HG02938 (cell line): Measurements from ENCODE around the gene ATRNL1.
"Not testable (repeated sequence)": the region's sequence is repeated elsewhere in the genome, so short reads cannot be mapped to it uniquely, and the experiment has no call there.

Source experiments
- ATAC-seq: cut with Tn5 transposase; IDR thresholded peaks from one replicate; pipeline ENCODE4 v1.9.1; 2021; ENCODE audit warnings: mild to moderate bottlenecking, moderate library complexity; ENCODE audit not compliant: unreplicated experiment

The ATRNL1 gene

GRCh38 chr10:115173915-115174443, 80.8 kb downstream of the ATRNL1 start:
- ATAC-seq, result no peak

DNA sequence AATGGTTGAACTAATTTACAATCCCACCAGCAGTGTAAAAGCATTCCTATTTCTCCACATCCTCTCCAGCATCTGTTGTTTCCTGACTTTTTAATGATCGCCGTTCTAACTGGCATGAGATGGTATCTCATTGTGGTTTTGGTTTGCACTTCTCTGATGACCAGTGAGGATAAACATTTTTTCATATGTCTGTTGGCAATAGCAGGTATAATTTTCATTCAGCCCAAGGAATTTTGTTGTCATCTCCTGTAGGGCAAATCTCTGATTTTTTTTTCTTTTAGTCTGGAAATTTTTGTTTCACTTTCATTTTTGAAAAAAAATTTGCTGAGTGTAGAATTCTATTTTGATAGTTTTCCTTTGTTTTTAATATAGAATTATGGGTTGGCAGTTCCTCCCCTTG, 114.1 kb downstream of the ATRNL1 start:
- ATAC-seq, result not testable (repeated sequence)

- ATAC-seq, result peak; percentile 70
Measured at GRCh38 chr10:115209133-115209532, 116.0 kb downstream of the ATRNL1 start.

DNA sequence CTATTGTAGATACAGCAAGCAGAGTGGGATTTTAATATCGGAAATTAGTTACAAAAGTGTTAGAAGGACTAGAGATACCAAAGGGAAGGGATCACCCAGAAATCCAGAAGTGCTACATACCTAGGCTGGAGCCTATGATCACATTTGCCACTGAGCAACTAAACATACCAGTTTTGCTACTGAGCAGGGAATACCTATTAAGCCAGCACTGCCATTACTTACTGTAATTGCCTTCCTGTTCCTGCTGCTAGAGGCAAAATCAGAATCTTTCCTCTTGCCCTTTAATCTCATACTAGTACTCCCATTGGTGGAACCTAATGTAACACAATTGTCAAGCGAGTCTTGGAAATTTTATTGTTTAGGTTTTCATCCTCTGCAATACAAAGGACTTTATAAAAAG, 121.7 kb downstream of the ATRNL1 start:
- ATAC-seq, result no peak

GRCh38 chr10:115219203-115219602, 126.0 kb downstream of the ATRNL1 start:
- ATAC-seq, result no peak

DNA sequence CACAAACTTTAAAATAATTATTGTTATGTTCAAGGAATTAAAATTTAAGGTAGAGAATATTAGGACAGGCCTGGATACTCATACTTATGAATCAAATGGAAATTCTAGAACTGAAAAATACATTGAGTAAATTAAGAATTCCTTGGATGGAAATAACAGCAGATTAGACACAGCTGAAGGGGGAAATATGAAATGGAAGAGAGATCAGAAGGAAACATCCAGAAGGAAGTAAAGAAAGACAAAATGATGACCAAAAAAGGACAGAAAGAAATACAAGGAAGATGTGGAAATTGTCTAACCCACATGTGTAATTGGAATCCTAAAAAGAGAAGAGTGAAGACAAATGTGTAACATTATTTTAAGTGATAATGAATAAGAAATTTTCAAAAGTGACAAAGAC, 128.9 kb downstream of the ATRNL1 start:
- no peak for ATAC-seq

DNA sequence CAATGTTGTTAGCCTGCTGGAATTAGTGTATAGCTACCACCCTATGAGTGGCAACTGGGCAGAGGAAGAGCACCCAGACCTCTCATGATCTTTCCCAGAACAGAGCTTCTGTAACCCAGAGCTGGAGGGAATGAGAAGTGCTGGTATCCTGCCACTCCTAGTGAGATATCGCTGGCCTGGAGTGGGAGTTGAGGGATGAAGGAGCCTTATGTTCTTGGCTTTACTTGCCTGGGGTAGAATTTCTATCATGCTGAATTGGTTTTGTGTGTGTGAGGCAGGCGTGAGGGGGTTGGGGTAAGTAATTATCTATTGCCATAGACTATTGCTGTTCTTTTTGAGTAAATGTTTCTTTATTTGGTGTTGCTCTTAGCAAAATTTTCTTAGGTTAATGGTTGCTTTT, 146.6 kb downstream of the ATRNL1 start:
- no peak for ATAC-seq

- ATAC-seq, result no peak
Measured at GRCh38 chr10:115250784-115251183, 157.6 kb downstream of the ATRNL1 start.

GRCh38 chr10:115253765-115254164, 160.6 kb downstream of the ATRNL1 start:
- ATAC-seq, result not testable (repeated sequence)

DNA sequence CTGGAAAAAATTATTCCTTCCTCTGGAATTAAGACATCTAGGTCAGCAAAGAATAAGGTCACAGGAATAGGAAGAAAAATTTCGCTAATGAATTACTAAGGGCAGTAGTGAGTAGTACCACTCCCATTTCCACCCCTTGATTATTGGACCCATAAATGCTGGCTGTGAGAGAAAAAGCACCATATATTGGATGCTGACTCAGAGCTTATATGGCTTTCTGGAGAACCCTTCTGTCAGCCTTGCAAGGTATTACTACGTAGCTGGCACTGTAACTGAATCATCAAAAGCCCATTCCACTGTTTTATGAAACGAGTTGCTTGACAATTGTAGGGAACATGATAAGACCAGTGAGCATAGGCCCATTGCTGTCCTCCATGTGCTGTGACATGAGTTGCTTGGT, 179.3 kb downstream of the ATRNL1 start:
- ATAC-seq, result no peak

DNA sequence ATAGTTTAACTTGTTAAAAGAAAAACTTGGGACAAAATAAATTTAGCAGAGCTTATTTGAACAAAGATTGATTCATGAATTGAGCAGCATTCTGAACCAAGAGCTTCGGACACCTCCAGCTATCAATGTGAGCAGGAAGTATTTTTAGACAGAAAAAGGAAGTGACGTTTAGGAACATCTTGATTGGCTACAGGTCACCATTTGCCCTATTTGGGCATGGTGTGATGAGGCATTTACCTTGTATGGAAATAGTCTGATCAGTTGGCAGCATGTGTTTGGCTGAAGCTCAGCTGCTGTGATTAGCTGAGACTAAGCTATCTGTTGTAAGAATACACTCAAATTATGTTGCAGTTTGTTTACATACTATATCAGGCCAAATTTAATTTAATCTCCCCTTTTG, 185.1 kb downstream of the ATRNL1 start:
- ATAC-seq, result no peak

- ATAC-seq, result no peak
Measured at GRCh38 chr10:115295213-115295805, 202.1 kb downstream of the ATRNL1 start.

GRCh38 chr10:115300080-115300479, 206.9 kb downstream of the ATRNL1 start:
- no peak for ATAC-seq

GRCh38 chr10:115319669-115320068, 226.5 kb downstream of the ATRNL1 start:
- ATAC-seq, result not testable (repeated sequence)

DNA sequence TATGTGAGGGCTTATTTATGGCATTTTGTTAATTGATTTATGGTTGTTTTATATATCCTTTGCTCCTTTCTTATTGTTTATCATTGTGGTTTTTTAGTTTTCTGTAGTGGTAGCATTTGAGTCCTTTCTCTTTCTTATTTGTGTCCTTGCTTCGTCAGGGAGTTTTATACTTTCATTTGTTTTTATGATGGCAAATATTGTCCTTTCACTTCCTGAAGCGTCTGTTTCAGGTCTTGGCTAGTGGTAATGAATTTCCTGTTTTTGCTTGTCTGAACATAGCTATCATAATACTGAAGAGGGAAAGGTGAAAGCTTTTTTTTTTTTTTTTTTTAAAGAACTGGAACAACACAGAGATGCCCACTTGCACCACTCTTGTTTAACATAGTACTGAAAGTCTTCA, 228.2 kb downstream of the ATRNL1 start:
- ATAC-seq, result no peak

- no peak for ATAC-seq
Measured at GRCh38 chr10:115328331-115328730, 235.2 kb downstream of the ATRNL1 start.

DNA sequence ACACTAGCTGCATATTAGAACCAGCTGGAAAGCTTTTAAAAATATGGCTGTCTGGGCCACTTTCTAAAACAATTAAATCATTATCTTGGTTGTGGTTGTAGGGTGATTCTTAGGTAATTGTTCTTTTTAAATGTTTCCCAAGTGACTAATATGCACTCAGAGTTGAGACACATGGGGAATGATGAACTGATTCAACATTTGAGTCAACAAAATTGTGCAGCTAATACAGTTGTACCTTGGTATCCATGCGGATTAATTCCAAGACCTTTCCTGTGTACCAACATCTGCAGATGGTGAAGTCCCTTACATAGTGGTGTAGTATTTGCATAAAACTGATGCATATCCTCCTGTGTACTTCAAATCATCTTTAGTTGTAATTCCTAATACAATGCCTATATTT, 242.2 kb downstream of the ATRNL1 start:
- ATAC-seq, result no peak

DNA sequence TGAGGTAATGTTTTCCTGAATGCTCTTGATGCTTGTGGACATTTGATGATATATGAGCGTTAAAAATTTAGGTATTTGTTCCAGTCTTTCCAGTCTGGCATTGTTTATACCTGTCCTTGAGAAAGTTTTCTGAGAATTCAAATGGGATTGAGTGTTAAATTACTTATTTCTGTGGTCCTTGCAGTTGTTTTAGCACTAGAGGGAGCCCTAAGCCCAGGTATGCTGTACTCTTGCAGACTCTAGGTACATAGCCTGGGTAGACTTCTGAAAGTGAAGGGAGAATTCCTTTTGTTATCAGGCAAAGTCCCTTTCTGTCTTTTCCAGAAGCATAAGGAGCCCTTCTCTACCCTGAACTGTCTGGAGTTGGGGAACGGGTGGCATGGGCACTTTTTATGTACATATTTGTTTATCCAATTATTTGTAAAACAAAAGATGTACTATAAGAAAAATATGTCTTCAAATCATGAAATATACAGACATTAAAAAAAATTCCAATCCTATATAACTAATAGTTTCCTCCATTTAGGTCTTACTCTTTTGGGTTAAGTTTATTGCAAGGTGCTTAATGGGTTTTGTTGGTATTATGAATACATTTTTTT, 262.1 kb downstream of the ATRNL1 start:
- peak; percentile 94 for ATAC-seq

DNA sequence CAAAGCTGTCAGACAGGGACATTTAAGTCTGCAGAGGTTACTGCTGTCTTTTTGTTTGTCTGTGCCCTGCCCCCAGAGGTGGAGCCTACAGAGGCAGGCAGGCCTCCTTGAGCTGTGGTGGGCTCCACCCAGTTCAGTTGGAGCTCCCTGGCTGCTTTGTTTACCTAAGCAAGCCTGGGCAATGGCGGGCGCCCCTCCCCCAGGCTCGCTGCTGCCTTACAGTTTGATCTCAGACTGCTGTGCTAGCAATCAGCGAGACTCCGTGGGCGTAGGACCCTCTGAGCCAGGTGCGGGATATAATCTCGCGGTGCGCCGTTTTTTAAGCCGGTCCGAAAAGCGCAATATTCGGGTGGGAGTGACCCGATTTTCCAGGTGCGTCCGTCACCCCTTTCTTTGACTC, 274.8 kb downstream of the ATRNL1 start:
- not testable (repeated sequence) for ATAC-seq

GRCh38 chr10:115379064-115379463, 285.9 kb downstream of the ATRNL1 start:
- ATAC-seq, result no peak

GRCh38 chr10:115384665-115385064, 291.5 kb downstream of the ATRNL1 start:
- no peak for ATAC-seq

- ATAC-seq, result no peak
Measured at GRCh38 chr10:115390607-115391006, 297.4 kb downstream of the ATRNL1 start.

- no peak for ATAC-seq
Measured at GRCh38 chr10:115398026-115398425, 304.9 kb downstream of the ATRNL1 start.
